Muscle of leg (tissue), 11 donors: ENCODE data around the gene HEPHL1. TPM values are rescaled to one million over a fixed set of nuclear protein-coding genes. Genes with fewer than 3 reads are reported as not detected.

Experiments used
- DNase-seq: peaks from one replicate; pipeline ENCODE4 v3.0.0; 2013
- H3K27ac ChIP-seq: one replicate; pipeline ENCODE4 v1.5.1; 2013; ENCODE audit warnings: mild to moderate bottlenecking, low read length, control low read depth
- H3K27me3 ChIP-seq: one replicate; pipeline ENCODE4 v1.6.1; 2013; ENCODE audit warnings: low read length; ENCODE audit not compliant: control insufficient read depth, insufficient read depth
- H3K36me3 ChIP-seq: one replicate; pipeline ENCODE4 v1.6.1; 2013; ENCODE audit warnings: low read length; ENCODE audit not compliant: control insufficient read depth, insufficient read depth
- H3K4me1 ChIP-seq: one replicate; pipeline ENCODE4 v1.6.1; 2013; ENCODE audit warnings: low read length; ENCODE audit not compliant: control insufficient read depth, insufficient read depth
- H3K4me3 ChIP-seq: one replicate; pipeline ENCODE4 v1.5.1; 2013; ENCODE audit warnings: low read length, control low read depth
- H3K9me3 ChIP-seq: replicated peaks from 2 replicates; pipeline ENCODE4 v1.6.1; 2013; ENCODE audit warnings: low read depth, low read length; ENCODE audit not compliant: control insufficient read depth
- WGBS: methylation state at CpG from one replicate; pipeline ENCODE4 v1.1.5; 2013; ENCODE audit warnings: missing lambda C conversion rate; ENCODE audit not compliant: insufficient coverage; 5-methylcytosine and 5-hydroxymethylcytosine counted together
- polyA plus RNA-seq, 8 donors: library from polyadenylated mRNA; unstranded; fragments of 120-200 nt; gene quantifications; one replicate each; pipeline versions ENCODE4 v1.2.1 to v1.2.3, GENCODE V29; 2013; ENCODE audit warnings: inconsistent platforms in 1 of 8, low replicate concordance in 1 of 8; ENCODE audit not compliant: insufficient read length in 8 of 8, insufficient read depth in 1 of 8
- total RNA-seq: library from RNA; stranded (reverse); fragments of 120-200 nt; gene quantifications from one replicate; pipeline ENCODE4 v1.2.4, GENCODE V29; 2013

HEPHL1 gene
- total and polyA plus RNA-seq, 9 donors: 0.02 to 0.04 (median 0.03) TPM; not detected in 4

DNA sequence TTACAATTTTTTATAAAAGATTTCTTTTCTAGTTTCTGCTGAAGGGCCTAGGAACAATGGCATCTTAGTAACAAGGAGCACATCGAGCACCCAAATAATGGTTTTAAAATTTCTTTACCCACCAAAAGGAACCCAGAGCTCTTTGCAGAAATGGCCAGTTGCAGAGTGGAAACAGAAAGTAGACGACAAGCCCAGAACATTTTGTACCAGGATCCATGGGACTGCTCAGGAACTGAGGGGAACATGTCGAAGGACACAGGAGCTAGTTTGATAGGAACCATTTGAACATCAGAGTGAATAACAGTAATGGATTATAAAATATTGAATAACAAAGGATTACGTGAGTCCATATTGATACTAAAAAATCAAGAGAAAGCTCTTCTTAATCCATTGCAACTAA is 124.8 kb downstream of the HEPHL1 start:
- Histone ChIP-seq H3K9me3 (no peaks in the 10 kb centered on the region), H3K4me3 (no peak overlapping the region), H3K4me1 (peaks cover 24% of the 10 kb centered on the region), H3K27ac (no peak overlapping the region), H3K27me3 (no peaks in the 10 kb centered on the region), H3K36me3 (no peaks in the 10 kb centered on the region)
- no peak for DNase-seq
- 100% methylated on average over 2 of the region's 4 CpGs for WGBS

DNA sequence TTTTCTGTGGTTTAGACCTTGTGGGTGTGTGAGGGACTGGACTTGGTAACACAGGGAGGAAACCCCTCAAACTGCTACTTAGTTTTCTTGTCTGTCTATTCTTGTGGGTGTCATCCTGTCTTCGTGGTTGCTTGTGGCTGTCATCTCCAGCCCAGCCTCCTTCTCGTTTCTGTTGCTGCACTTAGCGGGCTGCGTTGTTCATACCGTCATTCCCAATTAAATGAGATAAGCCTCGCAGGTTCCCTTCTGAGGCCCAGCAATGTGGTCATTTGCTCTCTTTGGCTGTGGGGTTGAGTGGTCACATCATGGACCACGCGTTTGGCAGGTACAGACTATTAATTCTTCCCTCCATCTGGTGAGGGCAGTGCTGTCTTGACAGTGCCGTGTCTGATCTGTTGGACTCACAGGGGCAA is 126.3 kb downstream of the HEPHL1 start:
- Histone ChIP-seq H3K4me1 (peaks cover 29% of the 10 kb centered on the region), H3K27ac (no peak overlapping the region), H3K27me3 (no peaks in the 10 kb centered on the region), H3K4me3 (no peak overlapping the region), H3K36me3 (no peaks in the 10 kb centered on the region), H3K9me3 (no peaks in the 10 kb centered on the region)
- WGBS: 80% methylated on average over 2 of the region's 9 CpGs
- no peak for DNase-seq

DNA sequence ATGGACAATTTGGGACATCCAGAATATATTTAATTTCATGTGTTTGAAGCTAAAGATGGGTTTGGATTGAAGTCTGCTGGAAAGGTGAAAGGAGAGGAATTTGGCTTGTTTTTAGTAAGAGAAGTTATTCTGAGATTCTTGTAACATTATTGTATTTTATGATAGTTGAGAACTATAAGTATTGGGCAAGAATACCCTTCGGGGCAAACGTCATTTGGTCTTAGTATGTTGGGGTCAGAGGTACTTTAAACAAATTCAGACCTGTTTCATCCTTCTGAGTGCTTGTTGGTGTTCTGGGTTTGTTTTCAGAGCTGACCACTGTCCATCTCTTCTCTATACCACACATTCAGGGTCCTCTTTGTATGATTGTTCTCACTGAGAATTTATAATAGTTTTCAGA is 127.0 kb downstream of the HEPHL1 start:
- WGBS: no CpG with 5 or more reads among the region's 2 CpGs
- H3K27me3 ChIP-seq: no peaks in the 10 kb centered on the region
- H3K36me3 ChIP-seq: no peaks in the 10 kb centered on the region
- DNase-seq: no peak
- no peak overlapping the region for H3K4me3 ChIP-seq
- H3K4me1 ChIP-seq: peaks cover 32% of the 10 kb centered on the region
- H3K9me3 ChIP-seq: no peaks in the 10 kb centered on the region
- H3K27ac ChIP-seq: no peak overlapping the region

DNA sequence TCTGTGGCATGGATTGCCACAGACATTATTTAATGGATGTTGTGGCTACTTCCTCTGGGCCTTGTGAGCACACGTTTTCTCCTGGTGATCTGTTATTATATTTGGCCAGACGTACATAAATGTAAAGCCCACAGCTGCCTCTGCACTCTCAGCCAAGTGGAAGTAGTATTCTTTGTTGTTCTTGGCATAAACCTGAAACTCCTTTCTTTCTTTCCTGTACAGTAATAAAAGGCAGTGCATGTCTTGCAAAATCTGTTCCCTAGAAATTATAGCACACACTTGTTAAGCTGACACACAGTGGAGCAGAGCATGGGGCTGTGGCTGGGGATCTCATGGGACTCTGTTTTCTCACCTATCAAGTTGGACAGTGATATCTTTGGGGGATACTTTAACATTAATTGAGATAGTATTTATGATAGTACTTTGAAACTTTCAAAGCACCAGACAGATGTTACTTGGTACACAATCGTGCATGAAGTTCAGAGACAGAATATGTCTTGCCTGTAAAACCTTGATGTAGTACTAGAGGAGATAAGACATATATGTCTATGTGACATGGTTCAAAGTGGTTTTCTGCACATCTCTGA is 128.4 kb downstream of the HEPHL1 start:
- Histone ChIP-seq H3K27me3 (no peaks in the 10 kb centered on the region), H3K4me1 (peaks cover 32% of the 10 kb centered on the region), H3K4me3 (no peak overlapping the region), H3K9me3 (no peaks in the 10 kb centered on the region), H3K27ac (no peak overlapping the region), H3K36me3 (peaks cover 8% of the 10 kb centered on the region)
- 13% methylated on average over 1 of the region's 3 CpGs for WGBS
- DNase-seq: peak; percentile 70

DNA sequence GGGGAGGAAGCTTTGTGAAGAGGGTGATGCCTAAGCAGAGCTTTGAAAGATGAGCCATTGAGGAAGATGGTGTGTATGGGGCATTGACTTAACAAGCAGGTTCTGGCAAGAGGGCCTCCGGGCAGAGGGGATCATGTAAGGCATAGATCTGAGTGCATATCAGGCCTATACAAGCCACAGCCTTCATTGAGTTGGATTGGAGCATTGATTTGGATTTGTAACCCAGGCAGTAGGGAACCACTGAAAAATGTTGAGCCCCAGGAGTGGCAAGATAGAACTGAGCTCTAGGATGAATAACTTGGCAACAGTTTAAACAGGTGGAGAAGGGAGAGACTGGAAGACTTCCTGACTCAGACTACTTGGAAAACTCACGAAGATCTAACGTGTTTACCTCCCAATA is 128.9 kb downstream of the HEPHL1 start:
- Histone ChIP-seq H3K27me3 (no peaks in the 10 kb centered on the region), H3K4me1 (peaks cover 32% of the 10 kb centered on the region), H3K4me3 (no peak overlapping the region), H3K27ac (no peak overlapping the region), H3K9me3 (no peaks in the 10 kb centered on the region), H3K36me3 (peaks cover 9% of the 10 kb centered on the region)
- DNase-seq: no peak
- WGBS: 100% methylated on average over 1 of the region's 3 CpGs

DNA sequence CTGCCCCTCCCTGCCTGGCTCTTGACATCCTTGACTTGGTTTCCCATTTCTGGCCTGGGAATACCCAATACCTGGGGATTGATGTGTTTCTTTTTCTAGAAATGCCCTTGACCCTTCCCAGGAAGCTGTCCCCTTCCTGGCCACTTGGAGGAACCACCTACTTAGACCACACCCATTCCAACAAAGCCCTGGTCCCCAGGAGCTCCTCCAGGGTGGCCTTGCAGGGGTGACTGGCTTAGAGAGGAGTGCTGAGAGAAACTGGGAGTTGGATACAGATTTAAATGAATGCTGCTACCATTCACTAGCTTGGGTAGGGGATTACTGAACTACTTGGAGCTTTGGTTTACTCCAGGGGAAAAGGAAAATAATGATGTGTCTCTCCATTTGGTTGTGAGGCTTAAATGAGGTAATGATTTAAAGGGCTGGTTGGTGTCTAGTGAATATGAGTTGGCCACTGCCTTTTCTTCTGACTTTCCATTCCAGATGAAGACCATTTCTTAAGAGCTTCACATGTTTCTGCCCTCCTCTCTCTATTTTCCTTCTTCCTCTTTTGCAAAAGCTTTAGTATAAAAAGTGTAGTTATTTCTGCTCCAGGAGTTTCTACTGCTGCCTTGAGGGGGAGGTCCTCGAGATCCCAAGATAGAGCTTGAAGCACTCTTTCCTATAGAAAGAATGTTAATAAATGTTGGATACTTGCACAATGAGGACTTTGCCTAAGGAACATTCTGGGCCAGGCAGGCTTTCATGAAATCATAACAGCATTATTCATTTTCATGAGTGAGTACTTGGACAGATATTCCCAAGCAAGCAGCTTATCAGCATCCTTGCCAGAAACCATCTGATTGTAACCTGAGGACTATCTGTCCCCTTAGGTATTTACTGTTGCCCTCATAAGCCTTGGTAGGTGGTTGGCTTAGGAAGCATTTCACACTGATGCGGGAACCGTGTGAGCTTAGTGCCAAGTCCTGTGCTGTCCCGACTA is 129.8 kb downstream of the HEPHL1 start:
- peak; percentile 26 for DNase-seq
- no peak overlapping the region for H3K4me3 ChIP-seq
- H3K27me3 ChIP-seq: no peaks in the 10 kb centered on the region
- peaks cover 32% of the 10 kb centered on the region for H3K4me1 ChIP-seq
- peaks cover 9% of the 10 kb centered on the region for H3K36me3 ChIP-seq
- no peaks in the 10 kb centered on the region for H3K9me3 ChIP-seq
- WGBS: no CpG with 5 or more reads among the region's 4 CpGs
- H3K27ac ChIP-seq: no peak overlapping the region

DNA sequence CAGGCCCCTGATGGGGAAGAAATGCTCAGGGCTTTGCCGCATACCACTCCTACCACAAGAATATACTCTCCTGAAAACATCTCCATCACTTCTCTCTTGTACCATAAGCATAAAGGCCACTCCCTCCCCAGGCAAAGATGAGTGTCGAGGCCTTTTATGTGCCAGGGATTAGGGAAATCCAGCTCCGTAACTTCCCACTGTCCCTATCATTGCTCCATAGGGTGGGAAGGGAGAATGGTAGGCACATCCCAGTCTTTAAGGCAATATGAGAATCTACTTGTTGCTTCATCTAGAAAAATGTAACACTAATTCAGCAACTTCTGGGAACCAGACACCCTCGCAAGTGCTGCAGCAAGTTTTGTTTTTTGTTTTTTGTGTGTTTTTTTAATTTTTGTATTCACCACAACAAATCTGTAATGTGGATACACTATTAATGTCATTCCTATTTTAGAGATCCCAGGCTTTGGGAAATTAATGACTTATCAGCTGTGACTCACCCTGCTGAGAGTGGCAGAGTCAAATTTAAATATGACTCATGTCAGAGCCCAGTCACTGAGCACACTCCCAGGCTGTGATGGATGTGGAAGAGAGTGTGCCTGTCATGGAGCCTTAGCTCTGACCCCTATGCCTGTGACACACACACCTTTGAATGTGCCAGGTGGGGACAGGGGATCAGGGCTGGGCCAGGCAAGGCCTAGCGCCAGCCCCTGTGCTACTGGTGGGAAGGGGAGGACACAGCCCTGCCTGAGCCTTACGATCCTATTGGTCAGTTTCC is 130.9 kb downstream of the HEPHL1 start:
- Histone ChIP-seq H3K27me3 (no peaks in the 10 kb centered on the region), H3K9me3 (no peaks in the 10 kb centered on the region), H3K27ac (peak overlapping the region; percentile 35), H3K4me3 (no peak overlapping the region), H3K36me3 (peaks cover 11% of the 10 kb centered on the region), H3K4me1 (peaks cover 32% of the 10 kb centered on the region)
- 57% methylated on average over 1 of the region's 6 CpGs for WGBS
- peak; percentile 36 for DNase-seq

DNA sequence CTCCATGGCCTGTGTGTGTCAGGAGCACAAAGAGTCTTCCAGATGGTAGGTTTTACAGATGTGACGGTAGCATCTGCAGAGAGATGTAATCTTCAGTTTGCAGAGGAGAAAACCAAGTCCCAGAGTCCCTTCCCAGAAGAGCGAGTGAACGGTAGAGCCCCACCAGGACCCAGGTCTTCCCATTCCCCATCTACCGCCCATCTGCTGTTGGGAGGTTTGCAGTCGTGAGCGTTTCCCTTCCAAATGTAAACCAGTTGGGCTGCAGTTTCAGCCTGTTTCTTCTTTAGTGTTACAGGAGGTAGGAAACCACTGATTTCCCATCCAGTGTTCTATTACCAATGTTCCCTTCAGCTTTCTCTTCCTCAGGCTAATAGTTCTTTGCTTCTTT is 131.5 kb downstream of the HEPHL1 start:
- Histone ChIP-seq H3K9me3 (no peaks in the 10 kb centered on the region), H3K27me3 (no peaks in the 10 kb centered on the region), H3K27ac (peak overlapping the region; percentile 35), H3K36me3 (peaks cover 11% of the 10 kb centered on the region), H3K4me3 (no peak overlapping the region), H3K4me1 (peaks cover 32% of the 10 kb centered on the region)
- no peak for DNase-seq
- WGBS: 44% methylated on average over 1 of the region's 6 CpGs

DNA sequence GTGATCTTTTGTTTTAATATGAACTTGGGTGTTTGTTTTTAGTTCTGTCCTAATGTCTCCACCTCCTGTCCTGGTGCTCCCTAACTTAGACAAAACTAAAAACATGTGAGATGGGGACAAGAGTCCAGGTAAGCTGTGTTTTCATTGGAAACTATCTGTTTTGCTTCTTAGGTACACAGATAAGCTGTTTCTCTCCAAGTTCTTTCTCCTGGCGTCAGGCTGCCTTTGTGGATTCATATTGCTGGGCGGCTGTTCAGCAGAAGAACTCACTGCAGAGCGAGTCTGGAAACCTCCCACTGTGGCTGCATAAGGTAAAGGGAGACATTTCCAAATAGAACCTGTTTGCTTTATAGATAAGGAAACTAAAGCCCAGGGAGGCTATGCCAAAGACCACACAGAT is 132.2 kb downstream of the HEPHL1 start:
- H3K4me3 ChIP-seq: no peak overlapping the region
- H3K4me1 ChIP-seq: peaks cover 32% of the 10 kb centered on the region
- no CpG with 5 or more reads among the region's 3 CpGs for WGBS
- DNase-seq: no peak
- H3K27ac ChIP-seq: no peak overlapping the region
- H3K36me3 ChIP-seq: peaks cover 11% of the 10 kb centered on the region
- H3K27me3 ChIP-seq: no peaks in the 10 kb centered on the region
- no peaks in the 10 kb centered on the region for H3K9me3 ChIP-seq
